H1 (cell line): Measurements from ENCODE around the gene CD300LF. TPM values are rescaled to one million over a fixed set of nuclear protein-coding genes. Genes with fewer than 3 reads are reported as not detected.

ENCODE experiments used
- BRCA1 ChIP-seq: IDR thresholded peaks from 2 replicates; pipeline ENCODE4 v1.6.1; 2012; ENCODE audit warnings: low read depth, low read length, improper control_type of control experiment
- CHD1 ChIP-seq: IDR thresholded peaks from 2 replicates; pipeline ENCODE4 v1.6.1; 2012; ENCODE audit warnings: low read depth, low read length, improper control_type of control experiment
- CTCF ChIP-seq, 3 experiments: IDR thresholded peaks; 1 replicate in 2 of 3; 2 replicates in 1 of 3; pipeline versions ENCODE4 v1.5.1 to v1.6.1; 2011; ENCODE audit warnings: low read length in 3 of 3, mild to moderate bottlenecking in 3 of 3, inconsistent platforms in 2 of 3, low read depth in 1 of 3, moderate library complexity in 1 of 3; ENCODE audit not compliant: insufficient read depth in 1 of 3; ENCODE audit errors: control extremely low read depth in 1 of 3
- JUN ChIP-seq: IDR thresholded peaks from 2 replicates; pipeline ENCODE4 v1.6.1; 2011; ENCODE audit warnings: low read depth, mild to moderate bottlenecking, improper control_type of control experiment, low read length
- SAP30 ChIP-seq: fragments of 300-600 bp; sonication (generic); IDR thresholded peaks from 2 replicates; pipeline ENCODE4 v1.7.1; 2012; ENCODE audit warnings: low read length, moderate library complexity, mild to moderate bottlenecking, inconsistent platforms; ENCODE audit not compliant: insufficient read depth, insufficient replicate concordance
- TEAD4 ChIP-seq: IDR thresholded peaks from 2 replicates; pipeline ENCODE4 v1.6.1; 2012; ENCODE audit warnings: low read depth, low read length, inconsistent platforms, mixed read lengths
- ZNF274 ChIP-seq: IDR thresholded peaks from 2 replicates; pipeline ENCODE4 v1.7.0; 2012; ENCODE audit warnings: low read length, borderline replicate concordance; ENCODE audit errors: extremely low read depth
- polyA plus RNA-seq, 7 experiments: library from polyadenylated mRNA; depleted of rRNA in 3 of 7; stranded (reverse) in 5 of 7; unstranded in 2 of 7; fragments of >200 nt in 5 of 7; fragments of 200-250 nt in 2 of 7; gene quantifications; 1 replicate in 5 of 7; 2 replicates in 1 of 7; 4 replicates in 1 of 7; pipeline versions ENCODE4 v1.2.1 to v1.2.3, GENCODE V29; 2011 to 2013; ENCODE audit warnings: missing spikeins in 2 of 7, mixed read lengths in 2 of 7
- total RNA-seq: library from RNA; stranded (reverse); fragmentation: NEBNext Ultra II Directional; extraction: Animal tissue kit (Norgen Biotek cat#: 25700); gene quantifications from 2 replicates; pipeline ENCODE4 v1.2.1, GENCODE V29; 2021

Gene CD300LF
- total and polyA plus RNA-seq, 2 of the 8 experiments (the other 6 are each of a cell fraction or from before 2014, with no cell fraction given), result not detected

- TF ChIP-seq CTCF (IDR thresholded peaks at IDR 0.05; ENCODE audit: control extremely low read depth in 1 of 3, insufficient read depth in 1 of 3, low read depth in 1 of 3, low read length in 3 of 3), result no peak
- TF ChIP-seq BRCA1, result no peak
- no peak for TF ChIP-seq CHD1
- TF ChIP-seq SAP30, result no peak
- no peak for TF ChIP-seq ZNF274
- TF ChIP-seq TEAD4, result no peak
- no peak for TF ChIP-seq JUN
Observed at GRCh38 chr17:74697515-74697914, 15.2 kb downstream of the CD300LF start (continued).
